H9 (cell line): Measurements from ENCODE around the gene SLC24A4. TPM values are rescaled to one million over a fixed set of nuclear protein-coding genes. Genes with fewer than 3 reads are reported as not detected.

Experiments
- DNase-seq: peaks from one replicate; pipeline ENCODE4 v3.0.0-alpha.2; 2017
- H2AFZ ChIP-seq: one replicate; pipeline ENCODE4 v1.6.1; 2013; ENCODE audit warnings: mild to moderate bottlenecking, low read length, control low read depth, moderate library complexity
- H2AK5ac ChIP-seq: 2 replicates; pipeline ENCODE4 v1.6.1; 2013; ENCODE audit warnings: low read length, control low read depth, mixed read lengths; ENCODE audit not compliant: insufficient read length
- H2BK120ac ChIP-seq: one replicate; pipeline ENCODE4 v1.6.1; 2013; ENCODE audit warnings: low read depth, mild to moderate bottlenecking, low read length, control low read depth, inconsistent platforms; ENCODE audit not compliant: poor library complexity, severe bottlenecking
- H2BK12ac ChIP-seq: 2 replicates; pipeline ENCODE4 v1.6.1; 2013; ENCODE audit warnings: low read length, control low read depth, mixed read lengths, low read depth; ENCODE audit not compliant: insufficient read length
- H2BK15ac ChIP-seq: 2 replicates; pipeline ENCODE4 v1.6.1; 2013; ENCODE audit warnings: low read depth, low read length, control low read depth
- H2BK20ac ChIP-seq: one replicate; pipeline ENCODE4 v1.6.1; 2013; ENCODE audit warnings: low read depth, mild to moderate bottlenecking, low read length, control low read depth, inconsistent platforms; ENCODE audit not compliant: poor library complexity, severe bottlenecking
- H2BK5ac ChIP-seq: 2 replicates; pipeline ENCODE4 v1.6.1; 2013; ENCODE audit warnings: low read length, control low read depth, mixed read lengths; ENCODE audit not compliant: insufficient read length
- H3K14ac ChIP-seq: 2 replicates; pipeline ENCODE4 v1.6.1; 2013; ENCODE audit warnings: low read length, control low read depth; ENCODE audit not compliant: insufficient read depth
- H3K18ac ChIP-seq: 2 replicates; pipeline ENCODE4 v1.6.1; 2013; ENCODE audit warnings: low read depth, mild to moderate bottlenecking, mixed read lengths, low read length, control low read depth; ENCODE audit not compliant: insufficient read length
- H3K23ac ChIP-seq: 2 replicates; pipeline ENCODE4 v1.6.1; 2013; ENCODE audit warnings: low read length, control low read depth, mixed read lengths, low read depth; ENCODE audit not compliant: insufficient read length
- H3K23me2 ChIP-seq: 2 replicates; pipeline ENCODE4 v1.6.1; 2013; ENCODE audit warnings: low read depth, mild to moderate bottlenecking, mixed read lengths, low read length, control low read depth; ENCODE audit not compliant: insufficient read length, poor library complexity, severe bottlenecking
- H3K27ac ChIP-seq: 2 replicates; pipeline ENCODE4 v1.5.1; 2013; ENCODE audit warnings: low read length, control low read depth, mixed read lengths, low read depth; ENCODE audit not compliant: insufficient read length
- H3K27me3 ChIP-seq: 2 replicates; pipeline ENCODE4 v1.6.1; 2013; ENCODE audit warnings: low read length, control low read depth, inconsistent platforms; ENCODE audit not compliant: insufficient read depth
- H3K4ac ChIP-seq: 2 replicates; pipeline ENCODE4 v1.6.1; 2013; ENCODE audit warnings: low read depth, mild to moderate bottlenecking, control low read depth, inconsistent platforms, low read length, moderate library complexity
- H3K4me1 ChIP-seq: 2 replicates; pipeline ENCODE4 v1.6.1; 2013; ENCODE audit warnings: low read length, control low read depth, inconsistent platforms; ENCODE audit not compliant: insufficient read depth
- H3K4me2 ChIP-seq: 2 replicates; pipeline ENCODE4 v1.6.1; 2013; ENCODE audit warnings: low read length, control low read depth, mixed read lengths; ENCODE audit not compliant: insufficient read length, insufficient read depth
- H3K56ac ChIP-seq: 2 replicates; pipeline ENCODE4 v1.6.1; 2013; ENCODE audit warnings: low read depth, mild to moderate bottlenecking, mixed read lengths, low read length, control low read depth; ENCODE audit not compliant: insufficient read length
- H3K79me1 ChIP-seq: 2 replicates; pipeline ENCODE4 v1.6.1; 2013; ENCODE audit warnings: low read depth, mild to moderate bottlenecking, moderate library complexity, low read length, control low read depth, inconsistent platforms; ENCODE audit not compliant: insufficient read depth, poor library complexity, severe bottlenecking
- H3K79me2 ChIP-seq: 2 replicates; pipeline ENCODE4 v1.6.1; 2013; ENCODE audit warnings: low read length, control low read depth, inconsistent platforms; ENCODE audit not compliant: insufficient read depth
- H3K9ac ChIP-seq: 2 replicates; pipeline ENCODE4 v1.6.1; 2013; ENCODE audit warnings: low read length, control low read depth, mixed read lengths; ENCODE audit not compliant: insufficient read length; ENCODE audit errors: extremely low read depth
- H3K9me3 ChIP-seq: one replicate; pipeline ENCODE4 v1.6.1; 2013; ENCODE audit warnings: low read depth, low read length, inconsistent platforms; ENCODE audit not compliant: control insufficient read depth
- H3T11ph ChIP-seq: one replicate; pipeline ENCODE4 v1.6.1; 2013; ENCODE audit warnings: mild to moderate bottlenecking, low read length, control low read depth, inconsistent platforms
- H4K20me1 ChIP-seq: one replicate; pipeline ENCODE4 v1.6.1; 2013; ENCODE audit not compliant: control insufficient read depth, insufficient read length, insufficient read depth
- H4K5ac ChIP-seq: 2 replicates; pipeline ENCODE4 v1.6.1; 2013; ENCODE audit warnings: low read depth, mild to moderate bottlenecking, mixed read lengths, low read length, control low read depth; ENCODE audit not compliant: insufficient read length
- H4K8ac ChIP-seq: replicated peaks from 2 replicates; pipeline ENCODE4 v1.6.1; 2013; ENCODE audit warnings: low read length, control low read depth, mixed read lengths, low read depth; ENCODE audit not compliant: insufficient read length
- H4K91ac ChIP-seq: 2 replicates; pipeline ENCODE4 v1.6.1; 2013; ENCODE audit warnings: low read depth, mild to moderate bottlenecking, moderate library complexity, mixed read lengths, low read length, control low read depth; ENCODE audit not compliant: insufficient read length
- H3K27ac Mint-ChIP-seq, 3 experiments: 2 replicates in 2 of 3; 3 replicates in 1 of 3; pipeline ENCODE4 v1.8.0; 2020 to 2021; ENCODE audit warnings: mixed read lengths in 3 of 3, mild to moderate bottlenecking in 1 of 3, moderate library complexity in 1 of 3
- H3K27me3 Mint-ChIP-seq: 2 replicates; pipeline ENCODE4 v1.8.0; 2021; ENCODE audit warnings: low read depth, mild to moderate bottlenecking, moderate library complexity, mixed read lengths
- H3K36me3 Mint-ChIP-seq, 3 experiments: 2 replicates in 2 of 3; 3 replicates in 1 of 3; pipeline ENCODE4 v1.8.0; 2020 to 2021; ENCODE audit warnings: low read depth in 3 of 3, mixed read lengths in 3 of 3; ENCODE audit not compliant: insufficient read depth in 1 of 3
- H3K4me1 Mint-ChIP-seq, 2 experiments: 2 replicates each; pipeline ENCODE4 v1.8.0; 2020; ENCODE audit warnings: mixed read lengths in 2 of 2
- H3K4me3 Mint-ChIP-seq, 2 experiments: 2 replicates in 1 of 2; 3 replicates in 1 of 2; pipeline ENCODE4 v1.8.0; 2020 to 2021; ENCODE audit warnings: mild to moderate bottlenecking in 2 of 2, mixed read lengths in 2 of 2, moderate library complexity in 1 of 2
- H3K9me3 Mint-ChIP-seq, 2 experiments: 2 replicates in 1 of 2; 3 replicates in 1 of 2; pipeline ENCODE4 v1.8.0; 2020; ENCODE audit warnings: mild to moderate bottlenecking in 2 of 2, mixed read lengths in 2 of 2, moderate library complexity in 1 of 2
- CTCF ChIP-seq: fragments of 200-600 bp; sonication (generic); conservative IDR thresholded peaks from 3 replicates; pipeline ENCODE4 v1.8.0; 2021; ENCODE audit warnings: antibody characterized with exemption, mild to moderate bottlenecking
- WGBS: extraction: QIAGEN DNeasy Blood & Tissue Kit; methylation state at CpG from one replicate; pipeline ENCODE4 v1.1.7; 2013; ENCODE audit warnings: missing lambda C conversion rate, low lambda C conversion rate, mixed read lengths; ENCODE audit not compliant: insufficient read length; ENCODE audit errors: extremely low coverage; 5-methylcytosine and 5-hydroxymethylcytosine counted together
- total RNA-seq: library from RNA; stranded (reverse); gene quantifications from 2 replicates; pipeline ENCODE4 v1.2.1, GENCODE V29; 2021

Gene SLC24A4
- total RNA-seq, 1 experiment from 2014 or later = 0.24 TPM

DNA sequence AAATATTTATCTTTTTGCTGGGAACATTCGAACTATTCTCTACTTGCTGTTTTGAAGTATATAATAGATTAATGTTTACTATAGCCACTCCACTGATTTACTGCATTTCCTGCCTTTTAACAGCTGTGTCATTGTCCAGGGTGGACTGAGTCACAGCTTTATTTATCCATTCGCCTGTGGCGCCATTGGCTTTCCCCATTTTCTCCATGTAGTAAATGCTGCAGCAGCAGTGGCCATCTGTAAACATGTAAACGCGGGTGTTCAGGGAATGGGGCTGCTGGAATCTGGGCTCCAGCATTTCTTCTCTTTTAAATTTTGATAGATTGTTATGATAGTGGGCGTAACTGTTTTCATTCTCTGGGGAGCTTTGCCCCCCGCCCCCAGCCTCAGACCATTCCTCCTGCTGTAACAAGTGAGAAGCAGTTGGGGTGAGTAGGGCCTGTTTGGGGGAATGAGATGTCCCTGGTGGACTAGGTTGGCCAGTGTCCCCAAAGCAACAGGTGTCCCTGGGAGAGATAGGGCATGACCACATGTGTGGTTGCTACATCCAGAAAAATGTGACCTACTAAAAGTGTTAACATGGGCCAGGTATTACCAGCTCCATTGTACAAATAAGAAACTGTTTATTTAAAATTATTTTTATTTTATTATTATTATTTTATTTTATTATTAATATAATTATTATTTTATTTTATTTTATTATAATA lies 223.5 kb downstream of the SLC24A4 start:
- H2BK12ac ChIP-seq = no peak overlapping the region
- no peak overlapping the region for H4K8ac ChIP-seq
- H3K23ac ChIP-seq = no peak overlapping the region
- H3K18ac ChIP-seq = no peak overlapping the region
- H3K27me3 ChIP-seq = no peaks in the 10 kb centered on the region
- H3K14ac ChIP-seq = no peak overlapping the region
- H2BK15ac ChIP-seq = no peak overlapping the region
- Mint-ChIP-seq H3K36me3 (no peaks in the 10 kb centered on the region), H3K27ac (no peak overlapping the region; a peak in 1 of 7 replicates), H3K27me3 (peaks cover 3% of the 10 kb centered on the region; the same call in 1 of the 2 replicates), H3K4me3 (no peak overlapping the region), H3K4me1 (peaks cover 0 to 3% of the 10 kb centered on the region in 2 experiments; a peak in 1 of 4 replicates), H3K9me3 (no peaks in the 10 kb centered on the region)
- no peak overlapping the region for H2AK5ac ChIP-seq
- DNase-seq = no peak
- no CpG with 5 or more reads among the region's 7 CpGs for WGBS
- no peaks in the 10 kb centered on the region for H3K9me3 ChIP-seq
- no peaks in the 10 kb centered on the region for H4K20me1 ChIP-seq
- no peak overlapping the region for H3K56ac ChIP-seq
- H2AFZ ChIP-seq = no peak overlapping the region
- H3K4me1 ChIP-seq = no peaks in the 10 kb centered on the region
- no peaks in the 10 kb centered on the region for H3K79me1 ChIP-seq
- H3K4ac ChIP-seq = no peak overlapping the region
- H4K91ac ChIP-seq = no peak overlapping the region
- TF ChIP-seq CTCF = no peak
- H3K4me2 ChIP-seq = no peak overlapping the region
- H3K23me2 ChIP-seq = no peaks in the 10 kb centered on the region
- no peak overlapping the region for H2BK120ac ChIP-seq
- H3K79me2 ChIP-seq = no peaks in the 10 kb centered on the region
- no peak overlapping the region for H3K27ac ChIP-seq
- H2BK20ac ChIP-seq = no peak overlapping the region
- no peak overlapping the region for H2BK5ac ChIP-seq
- no peak overlapping the region for H4K5ac ChIP-seq
- H3T11ph ChIP-seq = no peak overlapping the region
- H3K9ac ChIP-seq = no peak overlapping the region
